Measurements from ENCODE around the gene SUN1. TPM values are rescaled to one million over a fixed set of nuclear protein-coding genes. Genes with fewer than 3 reads are reported as not detected.

The SUN1 gene
- total and polyA plus RNA-seq, 9 of the 15 experiments (the other 6 are each of a cell fraction or from before 2014, with no cell fraction given) = 36.8 to 132 (median 62.3) TPM

DNA sequence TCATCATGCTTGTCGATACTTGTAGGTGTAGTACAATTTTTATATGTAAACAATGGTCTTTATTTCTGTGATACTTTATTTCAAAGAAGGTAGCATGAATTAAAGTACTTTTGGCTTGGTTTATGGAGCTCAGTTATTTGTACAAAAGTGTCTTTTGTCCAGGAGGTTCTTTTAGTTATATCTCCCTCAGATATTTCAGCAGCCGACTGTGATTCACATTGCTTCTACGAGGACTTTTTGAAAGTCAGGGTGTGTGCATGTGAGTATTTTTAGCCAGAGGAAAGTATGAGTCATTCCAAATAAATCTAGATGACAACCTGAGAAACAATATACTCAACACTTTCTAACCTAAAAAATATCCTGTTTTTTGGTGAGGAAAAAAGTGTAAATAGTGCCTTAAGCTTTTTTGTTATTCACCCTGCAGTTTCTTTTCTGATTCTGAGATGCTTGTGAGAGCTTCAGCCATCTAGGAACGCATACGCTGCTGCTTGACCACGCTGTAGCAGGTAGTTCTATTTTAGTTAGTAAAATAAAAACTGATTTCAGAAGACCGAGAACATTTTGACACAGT lies 595 bp upstream of the SUN1 start (continued):
- TF ChIP-seq, protein P1, sequence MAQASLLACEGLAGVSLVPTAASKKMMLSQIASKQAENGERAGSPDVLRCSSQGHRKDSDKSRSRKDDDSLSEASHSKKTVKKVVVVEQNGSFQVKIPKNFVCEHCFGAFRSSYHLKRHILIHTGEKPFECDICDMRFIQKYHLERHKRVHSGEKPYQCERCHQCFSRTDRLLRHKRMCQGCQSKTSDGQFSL (CRISPR knock-in tag; IDR thresholded peaks at IDR 0.05) = no peak
- TF ChIP-seq, protein P1 (tag; IDR thresholded peaks at IDR 0.05) = no peak
- no peak for TF ChIP-seq CTBP1 (IDR thresholded peaks at IDR 0.05; ENCODE audit: borderline replicate concordance)
- TF ChIP-seq CBX1 (IDR thresholded peaks at IDR 0.05; ENCODE audit: low read depth) = no peak
- no peak for TF ChIP-seq RBFOX2 (IDR thresholded peaks at IDR 0.05; ENCODE audit: low read depth, low read length)
- no peak for TF ChIP-seq ZNF583 (CRISPR knock-in tag; IDR thresholded peaks at IDR 0.05)
- no peak for TF ChIP-seq SRSF3 (IDR thresholded peaks at IDR 0.05; ENCODE audit: insufficient read depth, low read length)
- no peak for TF ChIP-seq FOXP1 (CRISPR knock-in tag; IDR thresholded peaks at IDR 0.05)
- TF ChIP-seq NBN (IDR thresholded peaks at IDR 0.05; ENCODE audit: low read depth) = 0 out of 2 replicates have a peak, but pooled peaks have one; percentile 55
- no peak for TF ChIP-seq GTF2A2 (tag; IDR thresholded peaks at IDR 0.05)
- TF ChIP-seq TBL1XR1 (IDR thresholded peaks at IDR 0.05; ENCODE audit: low read length in 2 of 2) = peak in 1 of 2 experiments; percentile 36; a peak in 1 of 4 replicates
- TF ChIP-seq FIP1L1 (IDR thresholded peaks at IDR 0.05; ENCODE audit: low read depth, low read length, poor library complexity, severe bottlenecking) = no peak
- TF ChIP-seq ZNF766 (CRISPR knock-in tag; conservative IDR thresholded peaks at IDR 0.05) = no peak
- TF ChIP-seq, protein P2, sequence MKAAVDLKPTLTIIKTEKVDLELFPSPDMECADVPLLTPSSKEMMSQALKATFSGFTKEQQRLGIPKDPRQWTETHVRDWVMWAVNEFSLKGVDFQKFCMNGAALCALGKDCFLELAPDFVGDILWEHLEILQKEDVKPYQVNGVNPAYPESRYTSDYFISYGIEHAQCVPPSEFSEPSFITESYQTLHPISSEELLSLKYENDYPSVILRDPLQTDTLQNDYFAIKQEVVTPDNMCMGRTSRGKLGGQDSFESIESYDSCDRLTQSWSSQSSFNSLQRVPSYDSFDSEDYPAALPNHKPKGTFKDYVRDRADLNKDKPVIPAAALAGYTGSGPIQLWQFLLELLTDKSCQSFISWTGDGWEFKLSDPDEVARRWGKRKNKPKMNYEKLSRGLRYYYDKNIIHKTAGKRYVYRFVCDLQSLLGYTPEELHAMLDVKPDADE (conservative IDR thresholded peaks at IDR 0.05; ENCODE audit: control insufficient read depth, low read depth, low read length) = no peak
- TF ChIP-seq, protein P3, sequence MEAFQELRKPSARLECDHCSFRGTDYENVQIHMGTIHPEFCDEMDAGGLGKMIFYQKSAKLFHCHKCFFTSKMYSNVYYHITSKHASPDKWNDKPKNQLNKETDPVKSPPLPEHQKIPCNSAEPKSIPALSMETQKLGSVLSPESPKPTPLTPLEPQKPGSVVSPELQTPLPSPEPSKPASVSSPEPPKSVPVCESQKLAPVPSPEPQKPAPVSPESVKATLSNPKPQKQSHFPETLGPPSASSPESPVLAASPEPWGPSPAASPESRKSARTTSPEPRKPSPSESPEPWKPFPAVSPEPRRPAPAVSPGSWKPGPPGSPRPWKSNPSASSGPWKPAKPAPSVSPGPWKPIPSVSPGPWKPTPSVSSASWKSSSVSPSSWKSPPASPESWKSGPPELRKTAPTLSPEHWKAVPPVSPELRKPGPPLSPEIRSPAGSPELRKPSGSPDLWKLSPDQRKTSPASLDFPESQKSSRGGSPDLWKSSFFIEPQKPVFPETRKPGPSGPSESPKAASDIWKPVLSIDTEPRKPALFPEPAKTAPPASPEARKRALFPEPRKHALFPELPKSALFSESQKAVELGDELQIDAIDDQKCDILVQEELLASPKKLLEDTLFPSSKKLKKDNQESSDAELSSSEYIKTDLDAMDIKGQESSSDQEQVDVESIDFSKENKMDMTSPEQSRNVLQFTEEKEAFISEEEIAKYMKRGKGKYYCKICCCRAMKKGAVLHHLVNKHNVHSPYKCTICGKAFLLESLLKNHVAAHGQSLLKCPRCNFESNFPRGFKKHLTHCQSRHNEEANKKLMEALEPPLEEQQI (IDR thresholded peaks at IDR 0.05) = no peak
- TF ChIP-seq JUN (IDR thresholded peaks at IDR 0.05; ENCODE audit: borderline replicate concordance, low read depth, low read length) = peak; percentile 96
- no peak for TF ChIP-seq JUN (CRISPR knock-in tag; IDR thresholded peaks at IDR 0.05; ENCODE audit: borderline replicate concordance)
- no peak for TF ChIP-seq PRMT5 (CRISPR knock-in tag; IDR thresholded peaks at IDR 0.05)
- TF ChIP-seq KDM1A (IDR thresholded peaks at IDR 0.05) = peak; percentile 76 to 87
- no peak for TF ChIP-seq CCNT2 (IDR thresholded peaks at IDR 0.05; ENCODE audit: borderline replicate concordance, extremely low read depth, insufficient read length, low read depth, low read length)
- peak; percentile 58 for TF ChIP-seq SOX6 (IDR thresholded peaks at IDR 0.05)
- TF ChIP-seq SMARCE1 (IDR thresholded peaks at IDR 0.05) = peak; percentile 96
- TF ChIP-seq IRF2 (CRISPR knock-in tag; IDR thresholded peaks at IDR 0.05) = no peak
- TF ChIP-seq GTF2F1 (IDR thresholded peaks at IDR 0.05; ENCODE audit: low read depth, low read length) = no peak
- peak; percentile 97 for TF ChIP-seq MEF2D (tag; conservative IDR thresholded peaks at IDR 0.05; ENCODE audit: low read depth)
- no peak for TF ChIP-seq ZNF212 (CRISPR knock-in tag; IDR thresholded peaks at IDR 0.05)
- no peak for TF ChIP-seq FUS (optimal IDR thresholded peaks at IDR 0.05; ENCODE audit: low read depth, low read length)
- TF ChIP-seq GATA2 (CRISPR knock-in tag; IDR thresholded peaks at IDR 0.05) = no peak
